K562 (cell line): Measurements from ENCODE around the gene IGF2BP3. TPM values are rescaled to one million over a fixed set of nuclear protein-coding genes. Genes with fewer than 3 reads are reported as not detected.

Experiments used
- CCNT2 ChIP-seq: IDR thresholded peaks from 2 replicates; pipeline ENCODE4 v1.6.1; 2011; ENCODE audit warnings: borderline replicate concordance, low read depth, mild to moderate bottlenecking, moderate library complexity, mixed read lengths, low read length; ENCODE audit not compliant: insufficient read length; ENCODE audit errors: extremely low read depth
- CXXC5 ChIP-seq: fragments of 250-450 bp; sonication (Bioruptor Pico); IDR thresholded peaks from 2 replicates; pipeline ENCODE4 v1.8.0; 2022; ENCODE audit warnings: inconsistent platforms, mild to moderate bottlenecking, moderate library complexity
- ESRRA ChIP-seq: fragments of 450-650 bp; IDR thresholded peaks from 2 replicates; pipeline ENCODE4 v1.6.1; 2014; ENCODE audit warnings: low read depth, mild to moderate bottlenecking, moderate library complexity, borderline replicate concordance
- FOXA1 ChIP-seq: fragments of 450-650 bp; IDR thresholded peaks from 2 replicates; pipeline ENCODE4 v1.6.1; 2016; ENCODE audit warnings: mild to moderate bottlenecking, borderline replicate concordance
- IFI16 ChIP-seq: fragments of 250-450 bp; sonication (Bioruptor Pico); IDR thresholded peaks from 2 replicates; pipeline ENCODE4 v2.1.2; 2022; ENCODE audit warnings: mild to moderate bottlenecking, inconsistent platforms
- KDM5B ChIP-seq: fragments of 200-600 bp; sonication (generic); IDR thresholded peaks from 2 replicates; pipeline ENCODE4 v1.6.1; 2012; ENCODE audit warnings: low read depth, mild to moderate bottlenecking, moderate library complexity, low read length, control low read depth, inconsistent platforms; ENCODE audit not compliant: insufficient replicate concordance
- MTA3 ChIP-seq: fragments of 450-650 bp; formaldehyde crosslinking; IDR thresholded peaks from 2 replicates; pipeline ENCODE4 v1.6.1; 2017; ENCODE audit warnings: mild to moderate bottlenecking, borderline replicate concordance
- PHB ChIP-seq: fragments of 250-450 bp; sonication (Bioruptor Pico); IDR thresholded peaks from 2 replicates; pipeline ENCODE4 v1.5.0; 2021
- RFX7 ChIP-seq: fragments of 250-450 bp; sonication (Bioruptor Pico); IDR thresholded peaks from 2 replicates; pipeline ENCODE4 v1.5.1; 2021; ENCODE audit warnings: mild to moderate bottlenecking
- SNIP1 ChIP-seq: fragments of 450-650 bp; IDR thresholded peaks from 2 replicates; pipeline ENCODE4 v1.7.1; 2017; ENCODE audit warnings: low read depth, mild to moderate bottlenecking
- TFAM ChIP-seq: fragments of 250-450 bp; sonication (Bioruptor Pico); conservative IDR thresholded peaks from 2 replicates; pipeline ENCODE4 v1.5.0; 2021; ENCODE audit warnings: mild to moderate bottlenecking, moderate library complexity
- ZBTB17 ChIP-seq: fragments of 450-650 bp; formaldehyde crosslinking; IDR thresholded peaks from 2 replicates; pipeline ENCODE4 v1.4.0; 2020; ENCODE audit warnings: mild to moderate bottlenecking
- ZKSCAN1 ChIP-seq: fragments of 150-350 bp; IDR thresholded peaks from 2 replicates; pipeline ENCODE4 v1.6.1; 2016; ENCODE audit warnings: low read depth, low read length
- ZSCAN29 ChIP-seq: fragments of 450-650 bp; IDR thresholded peaks from 2 replicates; pipeline ENCODE4 v1.6.1; 2017
- ZSCAN32 ChIP-seq: fragments of 450-650 bp; formaldehyde crosslinking; IDR thresholded peaks from 2 replicates; pipeline ENCODE4 v1.4.0; 2020; ENCODE audit warnings: mild to moderate bottlenecking, moderate library complexity
- polyA plus RNA-seq, 8 experiments: library from polyadenylated mRNA; depleted of rRNA in 4 of 8; stranded (reverse) in 5 of 8; unstranded in 3 of 8; fragments of >200 nt; fragmentation: Nextera tagmentation in 2 of 8; fragmentation: Illumina TruSeq in 1 of 8; extraction: Ambion mirVana in 2 of 8; extraction: Trizol in 1 of 8; gene quantifications; 2 replicates each; pipeline versions ENCODE4 v1.2.1 to v1.2.3, GENCODE V29; 2011 to 2014; ENCODE audit warnings: inconsistent platforms in 1 of 8, missing spikeins in 1 of 8
- total RNA-seq, 7 experiments: library from RNA; depleted of rRNA in 6 of 7; stranded (reverse); fragments of >200 nt in 6 of 7; fragmentation: Illumina TruSeq in 2 of 7; extraction: Trizol in 2 of 7; gene quantifications; 2 replicates each; pipeline versions ENCODE4 v1.2.1 to v1.2.3, GENCODE V29; 2011 to 2021; ENCODE audit warnings: low replicate concordance in 1 of 7
- TF ChIP-seq, protein P1 (sequence below): fragments of 450-650 bp; IDR thresholded peaks from 2 replicates; pipeline ENCODE4 v1.6.1; 2017; ENCODE audit warnings: antibody characterized with exemption, mild to moderate bottlenecking
- TF ChIP-seq, protein P2 (sequence below): fragments of 450-650 bp; IDR thresholded peaks from 2 replicates; pipeline ENCODE4 v1.6.1; 2016; ENCODE audit warnings: low read depth, mild to moderate bottlenecking, moderate library complexity
- TF ChIP-seq, protein P3 (sequence below): fragments of 450-650 bp; IDR thresholded peaks from 2 replicates; pipeline ENCODE4 v1.6.1; 2017; ENCODE audit warnings: mild to moderate bottlenecking, moderate library complexity

The IGF2BP3 gene
- total and polyA plus RNA-seq, 9 of the 15 experiments (the other 6 are each of a cell fraction or from before 2014, with no cell fraction given): 8.4 to 88.1 (median 61.2) TPM

DNA sequence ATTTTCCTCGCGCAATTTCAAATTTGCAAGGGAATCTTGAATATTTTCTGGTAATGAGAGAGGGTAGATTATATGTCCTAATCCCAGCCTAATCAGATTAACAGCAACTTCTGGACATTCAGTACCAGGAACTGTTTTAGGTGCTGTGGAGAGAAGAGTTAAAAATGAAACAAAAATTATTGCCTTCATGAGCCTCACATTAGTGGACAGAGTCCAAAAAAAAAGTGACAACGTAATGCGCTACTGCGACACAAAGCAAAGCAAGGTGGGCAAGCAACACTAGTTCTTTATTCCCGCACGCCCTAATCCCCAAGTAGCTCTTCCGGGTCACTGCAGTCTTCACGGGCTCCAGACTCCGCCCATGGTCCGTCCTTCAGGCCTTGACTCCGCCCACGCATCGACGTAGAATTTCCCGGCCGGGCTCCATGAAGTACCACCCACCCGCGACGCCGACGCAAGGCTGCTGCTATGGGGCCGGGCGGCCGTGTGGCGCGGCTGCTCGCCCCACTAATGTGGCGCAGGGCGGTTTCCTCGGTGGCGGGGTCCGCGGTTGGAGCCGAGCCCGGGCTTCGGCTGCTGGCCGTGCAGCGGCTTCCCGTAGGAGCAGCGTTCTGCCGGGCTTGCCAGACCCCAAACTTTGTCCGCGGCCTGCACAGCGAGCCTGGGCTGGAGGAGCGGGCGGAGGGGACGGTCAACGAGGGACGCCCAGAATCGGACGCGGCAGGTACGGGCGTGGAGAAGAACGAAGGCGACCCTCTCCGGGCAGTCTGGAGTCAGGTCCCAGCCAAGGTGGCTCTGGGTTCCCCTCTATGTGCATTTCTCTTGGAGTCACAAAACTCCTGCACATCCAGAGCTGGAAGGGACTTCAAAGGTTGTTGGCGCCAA, 171.2 kb downstream of the IGF2BP3 start, which contains the start of gene MALSU1 (continued):
- TF ChIP-seq SNIP1: no peak; the same call in 1 of the 2 replicates
- no peak for TF ChIP-seq RFX7
- no peak for TF ChIP-seq ZKSCAN1
- TF ChIP-seq, protein P1, sequence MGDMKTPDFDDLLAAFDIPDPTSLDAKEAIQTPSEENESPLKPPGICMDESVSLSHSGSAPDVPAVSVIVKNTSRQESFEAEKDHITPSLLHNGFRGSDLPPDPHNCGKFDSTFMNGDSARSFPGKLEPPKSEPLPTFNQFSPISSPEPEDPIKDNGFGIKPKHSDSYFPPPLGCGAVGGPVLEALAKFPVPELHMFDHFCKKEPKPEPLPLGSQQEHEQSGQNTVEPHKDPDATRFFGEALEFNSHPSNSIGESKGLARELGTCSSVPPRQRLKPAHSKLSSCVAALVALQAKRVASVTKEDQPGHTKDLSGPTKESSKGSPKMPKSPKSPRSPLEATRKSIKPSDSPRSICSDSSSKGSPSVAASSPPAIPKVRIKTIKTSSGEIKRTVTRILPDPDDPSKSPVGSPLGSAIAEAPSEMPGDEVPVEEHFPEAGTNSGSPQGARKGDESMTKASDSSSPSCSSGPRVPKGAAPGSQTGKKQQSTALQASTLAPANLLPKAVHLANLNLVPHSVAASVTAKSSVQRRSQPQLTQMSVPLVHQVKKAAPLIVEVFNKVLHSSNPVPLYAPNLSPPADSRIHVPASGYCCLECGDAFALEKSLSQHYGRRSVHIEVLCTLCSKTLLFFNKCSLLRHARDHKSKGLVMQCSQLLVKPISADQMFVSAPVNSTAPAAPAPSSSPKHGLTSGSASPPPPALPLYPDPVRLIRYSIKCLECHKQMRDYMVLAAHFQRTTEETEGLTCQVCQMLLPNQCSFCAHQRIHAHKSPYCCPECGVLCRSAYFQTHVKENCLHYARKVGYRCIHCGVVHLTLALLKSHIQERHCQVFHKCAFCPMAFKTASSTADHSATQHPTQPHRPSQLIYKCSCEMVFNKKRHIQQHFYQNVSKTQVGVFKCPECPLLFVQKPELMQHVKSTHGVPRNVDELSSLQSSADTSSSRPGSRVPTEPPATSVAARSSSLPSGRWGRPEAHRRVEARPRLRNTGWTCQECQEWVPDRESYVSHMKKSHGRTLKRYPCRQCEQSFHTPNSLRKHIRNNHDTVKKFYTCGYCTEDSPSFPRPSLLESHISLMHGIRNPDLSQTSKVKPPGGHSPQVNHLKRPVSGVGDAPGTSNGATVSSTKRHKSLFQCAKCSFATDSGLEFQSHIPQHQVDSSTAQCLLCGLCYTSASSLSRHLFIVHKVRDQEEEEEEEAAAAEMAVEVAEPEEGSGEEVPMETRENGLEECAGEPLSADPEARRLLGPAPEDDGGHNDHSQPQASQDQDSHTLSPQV: peak; percentile 92
- TF ChIP-seq, protein P2, sequence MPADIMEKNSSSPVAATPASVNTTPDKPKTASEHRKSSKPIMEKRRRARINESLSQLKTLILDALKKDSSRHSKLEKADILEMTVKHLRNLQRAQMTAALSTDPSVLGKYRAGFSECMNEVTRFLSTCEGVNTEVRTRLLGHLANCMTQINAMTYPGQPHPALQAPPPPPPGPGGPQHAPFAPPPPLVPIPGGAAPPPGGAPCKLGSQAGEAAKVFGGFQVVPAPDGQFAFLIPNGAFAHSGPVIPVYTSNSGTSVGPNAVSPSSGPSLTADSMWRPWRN: no peak
- no peak for TF ChIP-seq PHB
- TF ChIP-seq TFAM (CRISPR knock-in tag): no peak
- 0 out of 2 replicates have a peak, but pooled peaks have one; percentile 70 for TF ChIP-seq MTA3
- TF ChIP-seq CCNT2: peak; percentile 82
- peak; percentile 66 for TF ChIP-seq ESRRA
- TF ChIP-seq KDM5B: peak; percentile 90
- TF ChIP-seq ZBTB17 (CRISPR knock-in tag): peak; percentile 22; the same call in 1 of the 2 replicates
- no peak for TF ChIP-seq ZSCAN32 (CRISPR knock-in tag)
- TF ChIP-seq ZSCAN29: no peak
- TF ChIP-seq IFI16: no peak
- no peak for TF ChIP-seq FOXA1
- TF ChIP-seq, protein P3, sequence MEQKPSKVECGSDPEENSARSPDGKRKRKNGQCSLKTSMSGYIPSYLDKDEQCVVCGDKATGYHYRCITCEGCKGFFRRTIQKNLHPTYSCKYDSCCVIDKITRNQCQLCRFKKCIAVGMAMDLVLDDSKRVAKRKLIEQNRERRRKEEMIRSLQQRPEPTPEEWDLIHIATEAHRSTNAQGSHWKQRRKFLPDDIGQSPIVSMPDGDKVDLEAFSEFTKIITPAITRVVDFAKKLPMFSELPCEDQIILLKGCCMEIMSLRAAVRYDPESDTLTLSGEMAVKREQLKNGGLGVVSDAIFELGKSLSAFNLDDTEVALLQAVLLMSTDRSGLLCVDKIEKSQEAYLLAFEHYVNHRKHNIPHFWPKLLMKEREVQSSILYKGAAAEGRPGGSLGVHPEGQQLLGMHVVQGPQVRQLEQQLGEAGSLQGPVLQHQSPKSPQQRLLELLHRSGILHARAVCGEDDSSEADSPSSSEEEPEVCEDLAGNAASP: no peak
- peak; percentile 83 for TF ChIP-seq CXXC5 (CRISPR knock-in tag)
